Chondrocyte (in vitro differentiated cells): Measurements from ENCODE around the gene NOG. TPM values are rescaled to one million over a fixed set of nuclear protein-coding genes. Genes with fewer than 3 reads are reported as not detected.

ENCODE experiments used
- DNase-seq: peaks from one replicate; pipeline ENCODE4 v3.0.0; 2021; ENCODE audit warnings: mixed read lengths, low spot score
- H3K27ac Mint-ChIP-seq: one replicate; pipeline ENCODE4 v1.8.0; 2021; ENCODE audit warnings: mild to moderate bottlenecking, moderate library complexity, mixed read lengths; ENCODE audit not compliant: unreplicated experiment
- H3K27me3 Mint-ChIP-seq: 2 replicates; pipeline ENCODE4 v1.8.0; 2021; ENCODE audit warnings: low read depth, mixed read lengths
- H3K36me3 Mint-ChIP-seq: 2 replicates; pipeline ENCODE4 v1.8.0; 2021; ENCODE audit warnings: low read depth, mixed read lengths
- H3K4me1 Mint-ChIP-seq: 2 replicates; pipeline ENCODE4 v1.8.0; 2021; ENCODE audit warnings: low read depth, mild to moderate bottlenecking, mixed read lengths
- H3K4me3 Mint-ChIP-seq: one replicate; pipeline ENCODE4 v1.8.0; 2021; ENCODE audit warnings: mild to moderate bottlenecking, moderate library complexity, mixed read lengths; ENCODE audit not compliant: unreplicated experiment
- H3K9me3 Mint-ChIP-seq: 2 replicates; pipeline ENCODE4 v1.8.0; 2021; ENCODE audit warnings: low read depth, mixed read lengths
- total RNA-seq: library from RNA; stranded (reverse); gene quantifications from 3 replicates; pipeline ENCODE4 v1.2.1, GENCODE V29; 2021
- TF ChIP-seq, protein P1 (sequence below): fragments of 200-600 bp; sonication (generic); IDR thresholded peaks from 2 replicates; pipeline ENCODE4 v1.5.0; 2021; ENCODE audit warnings: antibody characterized with exemption, mild to moderate bottlenecking, moderate library complexity

NOG gene
- total RNA-seq, 1 donor from 2014 or later = 1.4 TPM

DNA sequence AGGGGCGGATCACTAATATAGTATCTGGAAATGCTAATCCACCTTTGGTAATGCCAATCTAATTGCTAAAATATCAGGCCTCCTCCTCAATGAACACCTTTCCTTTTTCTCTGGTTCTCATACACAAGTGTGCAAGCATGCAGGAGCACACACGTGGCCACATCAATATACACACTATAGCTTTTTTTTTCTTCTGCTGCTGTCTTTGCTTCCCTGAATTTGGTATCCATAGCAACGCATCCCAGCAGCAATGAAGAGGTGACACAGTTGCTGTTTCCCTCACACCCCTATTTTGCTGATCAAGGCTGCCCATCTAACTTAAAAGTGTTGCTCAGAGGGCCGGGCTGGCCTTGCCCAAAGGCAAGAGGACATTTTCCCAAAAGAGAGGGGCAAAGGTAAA is 15.4 kb downstream of the NOG start:
- no peaks in the 10 kb centered on the region for H3K9me3 Mint-ChIP-seq
- TF ChIP-seq, protein P1, sequence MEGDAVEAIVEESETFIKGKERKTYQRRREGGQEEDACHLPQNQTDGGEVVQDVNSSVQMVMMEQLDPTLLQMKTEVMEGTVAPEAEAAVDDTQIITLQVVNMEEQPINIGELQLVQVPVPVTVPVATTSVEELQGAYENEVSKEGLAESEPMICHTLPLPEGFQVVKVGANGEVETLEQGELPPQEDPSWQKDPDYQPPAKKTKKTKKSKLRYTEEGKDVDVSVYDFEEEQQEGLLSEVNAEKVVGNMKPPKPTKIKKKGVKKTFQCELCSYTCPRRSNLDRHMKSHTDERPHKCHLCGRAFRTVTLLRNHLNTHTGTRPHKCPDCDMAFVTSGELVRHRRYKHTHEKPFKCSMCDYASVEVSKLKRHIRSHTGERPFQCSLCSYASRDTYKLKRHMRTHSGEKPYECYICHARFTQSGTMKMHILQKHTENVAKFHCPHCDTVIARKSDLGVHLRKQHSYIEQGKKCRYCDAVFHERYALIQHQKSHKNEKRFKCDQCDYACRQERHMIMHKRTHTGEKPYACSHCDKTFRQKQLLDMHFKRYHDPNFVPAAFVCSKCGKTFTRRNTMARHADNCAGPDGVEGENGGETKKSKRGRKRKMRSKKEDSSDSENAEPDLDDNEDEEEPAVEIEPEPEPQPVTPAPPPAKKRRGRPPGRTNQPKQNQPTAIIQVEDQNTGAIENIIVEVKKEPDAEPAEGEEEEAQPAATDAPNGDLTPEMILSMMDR = no peak
- H3K4me1 Mint-ChIP-seq = no peaks in the 10 kb centered on the region
- H3K27me3 Mint-ChIP-seq = peaks cover 14% of the 10 kb centered on the region
- H3K36me3 Mint-ChIP-seq = no peaks in the 10 kb centered on the region
- no peak for DNase-seq
- no peak overlapping the region for H3K4me3 Mint-ChIP-seq
- no peak overlapping the region for H3K27ac Mint-ChIP-seq

DNA sequence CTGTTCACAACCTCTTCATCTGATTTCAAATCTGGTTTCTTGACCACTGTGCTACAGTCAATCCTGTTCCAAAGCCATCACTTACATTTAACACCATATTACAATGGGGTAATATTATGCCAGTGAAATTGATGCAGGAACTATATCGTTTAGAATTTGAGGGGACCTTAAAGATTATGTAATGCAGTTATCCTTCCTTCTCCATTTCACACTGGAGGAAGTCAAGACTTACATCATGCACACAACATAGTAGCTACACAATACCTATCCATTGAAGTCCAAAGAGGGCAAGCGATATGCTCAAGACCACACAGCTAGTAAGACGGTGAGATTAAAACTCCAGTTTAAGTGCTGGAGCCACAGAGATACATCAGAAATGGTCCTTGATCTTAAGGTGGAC is 16.8 kb downstream of the NOG start:
- Mint-ChIP-seq H3K4me3 (no peak overlapping the region), H3K27me3 (peaks cover 14% of the 10 kb centered on the region)

DNA sequence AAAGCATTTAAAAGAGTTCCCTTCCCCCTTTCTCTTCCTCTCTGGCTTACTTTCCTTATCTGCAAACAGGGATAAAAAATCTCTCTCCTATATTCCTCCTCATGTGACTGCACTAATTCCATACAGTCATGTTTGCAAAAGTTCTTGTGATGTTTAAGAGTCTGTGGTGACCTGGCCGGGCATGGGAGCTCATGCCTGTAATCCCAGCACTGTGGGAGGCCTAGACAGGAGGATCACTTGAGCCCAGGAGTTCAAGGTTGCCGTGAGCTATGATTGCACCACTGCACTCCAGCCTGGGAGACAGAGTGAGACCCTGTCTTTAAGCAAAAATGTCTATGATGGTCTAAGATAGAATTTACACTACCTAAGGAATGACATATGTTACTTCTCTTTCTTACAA is 19.6 kb downstream of the NOG start:
- DNase-seq = no peak
- Mint-ChIP-seq H3K27ac (no peak overlapping the region), H3K27me3 (peaks cover 11% of the 10 kb centered on the region), H3K36me3 (no peaks in the 10 kb centered on the region), H3K4me3 (no peak overlapping the region), H3K9me3 (no peaks in the 10 kb centered on the region), H3K4me1 (no peaks in the 10 kb centered on the region)
- TF ChIP-seq, protein P1 = no peak

More for the DNA sequence above, 16.8 kb downstream of the NOG start:
- no peaks in the 10 kb centered on the region for H3K36me3 Mint-ChIP-seq
- no peaks in the 10 kb centered on the region for H3K9me3 Mint-ChIP-seq
- no peak overlapping the region for H3K27ac Mint-ChIP-seq
- TF ChIP-seq, protein P1 = no peak
- DNase-seq = no peak
- H3K4me1 Mint-ChIP-seq = no peaks in the 10 kb centered on the region

DNA sequence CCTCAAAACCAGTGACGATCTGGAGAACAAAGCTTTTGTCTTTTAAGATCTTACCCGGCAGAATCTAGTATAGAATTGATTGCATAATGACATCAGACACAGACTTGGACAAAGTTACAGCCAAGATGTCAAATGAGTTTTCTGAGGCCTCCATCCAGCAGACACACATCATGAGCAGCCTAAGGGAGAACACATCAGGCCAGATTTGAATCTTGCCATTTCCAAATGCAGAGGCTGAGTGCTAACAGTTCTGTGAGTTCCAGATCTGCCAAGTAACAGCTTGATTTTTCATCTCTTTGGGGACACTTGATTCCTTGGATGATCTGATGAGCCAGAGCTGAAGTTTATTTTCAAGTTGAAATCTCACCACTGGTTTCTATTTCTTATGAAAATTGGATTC is 21.0 kb downstream of the NOG start:
- H3K4me1 Mint-ChIP-seq = no peaks in the 10 kb centered on the region
- no peaks in the 10 kb centered on the region for H3K9me3 Mint-ChIP-seq
- no peak overlapping the region for H3K27ac Mint-ChIP-seq
- peaks cover 11% of the 10 kb centered on the region for H3K27me3 Mint-ChIP-seq
- TF ChIP-seq, protein P1 = no peak
- H3K4me3 Mint-ChIP-seq = no peak overlapping the region
- no peaks in the 10 kb centered on the region for H3K36me3 Mint-ChIP-seq
- no peak for DNase-seq

DNA sequence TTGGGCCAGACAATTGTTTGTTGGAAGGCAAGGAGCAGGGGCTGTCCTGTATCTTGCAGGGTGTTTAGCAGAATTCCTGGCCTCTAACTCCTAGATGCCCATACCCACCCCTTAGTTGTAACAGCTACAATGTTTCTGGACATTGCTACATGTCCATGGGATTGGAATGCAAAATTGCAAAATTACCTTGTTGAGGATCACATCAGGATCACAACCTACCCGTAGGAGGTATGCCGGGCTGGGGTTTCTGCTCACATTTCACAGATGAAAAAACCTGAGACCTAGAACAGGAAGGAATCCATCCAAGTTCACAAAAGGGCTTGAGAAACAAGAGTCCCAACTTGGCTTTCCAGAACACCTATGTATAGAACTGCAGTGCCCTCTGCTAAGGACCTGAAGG is 22.7 kb downstream of the NOG start:
- no peak overlapping the region for H3K27ac Mint-ChIP-seq
- no peaks in the 10 kb centered on the region for H3K9me3 Mint-ChIP-seq
- H3K36me3 Mint-ChIP-seq = no peaks in the 10 kb centered on the region
- no peak for DNase-seq
- peaks cover 12% of the 10 kb centered on the region for H3K27me3 Mint-ChIP-seq
- H3K4me3 Mint-ChIP-seq = no peak overlapping the region
- TF ChIP-seq, protein P1 = no peak
- H3K4me1 Mint-ChIP-seq = no peaks in the 10 kb centered on the region
